Neural cell (in vitro differentiated cells): ENCODE data around the gene SLC19A1. TPM values are rescaled to one million over a fixed set of nuclear protein-coding genes. Genes with fewer than 3 reads are reported as not detected.

Source experiments
- H2AFZ ChIP-seq: fragments of 200-600, 300-800 bp; sonication (generic), shearing (Covaris generic); 2 replicates; pipeline ENCODE4 v1.6.0; 2014; ENCODE audit warnings: low read depth, mild to moderate bottlenecking, antibody characterized with exemption, low read length, moderate library complexity
- H3F3A ChIP-seq: fragments of 200-600 bp; shearing (Covaris generic); 2 replicates; pipeline ENCODE4 v1.6.1; 2016; ENCODE audit warnings: mild to moderate bottlenecking, moderate library complexity, mixed read lengths, antibody characterized with exemption, low read length; ENCODE audit not compliant: insufficient read depth, poor library complexity, severe bottlenecking
- H3K27ac ChIP-seq: fragments of 200-600, 300-800 bp; sonication (generic), shearing (Covaris generic); 2 replicates; pipeline ENCODE4 v1.5.1; 2014; ENCODE audit warnings: mild to moderate bottlenecking, low read length, moderate library complexity
- H3K27me3 ChIP-seq: fragments of 300-800, 200-600 bp; sonication (generic), shearing (Covaris generic); 2 replicates; pipeline ENCODE4 v1.6.0; 2014; ENCODE audit warnings: mild to moderate bottlenecking, low read depth, low read length, moderate library complexity; ENCODE audit not compliant: insufficient read depth
- H3K36me3 ChIP-seq: fragments of 300-800, 200-600 bp; sonication (generic), shearing (Covaris generic); 2 replicates; pipeline ENCODE4 v1.5.1; 2014; ENCODE audit warnings: mild to moderate bottlenecking, antibody characterized with exemption, low read length, moderate library complexity; ENCODE audit not compliant: insufficient read depth
- H3K4me2 ChIP-seq: fragments of 300-800, 200-600 bp; sonication (generic), shearing (Covaris generic); 2 replicates; pipeline ENCODE4 v1.6.0; 2014; ENCODE audit warnings: mild to moderate bottlenecking, low read length
- H3K4me3 ChIP-seq: fragments of 300-800, 200-600 bp; sonication (generic), shearing (Covaris generic); 2 replicates; pipeline ENCODE4 v1.5.1; 2014; ENCODE audit warnings: mild to moderate bottlenecking, low read length, moderate library complexity
- H3K79me2 ChIP-seq: fragments of 200-600 bp; shearing (Covaris generic); replicated peaks from 2 replicates; pipeline ENCODE4 v1.6.0; 2014; ENCODE audit warnings: mild to moderate bottlenecking, low read length, moderate library complexity; ENCODE audit not compliant: insufficient read depth
- H3K9ac ChIP-seq: fragments of 300-800, 200-600 bp; sonication (generic), shearing (Covaris generic); 2 replicates; pipeline ENCODE4 v1.6.1; 2016; ENCODE audit warnings: mild to moderate bottlenecking, low read length, mixed read lengths
- H3K9me2 ChIP-seq: fragments of 200-600 bp; shearing (Covaris generic); 2 replicates; pipeline ENCODE4 v1.6.1; 2016; ENCODE audit warnings: mild to moderate bottlenecking, low read length, mixed read lengths; ENCODE audit not compliant: insufficient read depth
- H3K9me3 ChIP-seq: fragments of 200-600, 300-800 bp; sonication (generic), shearing (Covaris generic); 2 replicates; pipeline ENCODE4 v1.6.1; 2016; ENCODE audit warnings: mild to moderate bottlenecking, mixed run types, low read length, moderate library complexity, mixed read lengths
- H4K20me1 ChIP-seq: fragments of 200-600 bp; shearing (Covaris generic); 2 replicates; pipeline ENCODE4 v1.6.1; 2016; ENCODE audit warnings: mild to moderate bottlenecking, mixed run types; ENCODE audit not compliant: insufficient read depth
- CTCF ChIP-seq: fragments of 450-650 bp; IDR thresholded peaks from 2 replicates; pipeline ENCODE4 v1.5.1; 2014; ENCODE audit warnings: antibody characterized with exemption, mild to moderate bottlenecking, moderate library complexity; ENCODE audit not compliant: poor library complexity, severe bottlenecking
- EP300 ChIP-seq: fragments of 450-650 bp; conservative IDR thresholded peaks from 2 replicates; pipeline ENCODE4 v1.6.1; 2014; ENCODE audit warnings: antibody characterized with exemption, mild to moderate bottlenecking, moderate library complexity; ENCODE audit not compliant: poor library complexity, severe bottlenecking
- EZH2 ChIP-seq: fragments of 200-600, 300-800 bp; shearing (Covaris generic), sonication (generic); IDR thresholded peaks from 2 replicates; pipeline ENCODE4 v1.6.1; 2014; ENCODE audit warnings: antibody characterized with exemption, low read length, borderline replicate concordance, mild to moderate bottlenecking; ENCODE audit not compliant: insufficient read depth, poor library complexity, severe bottlenecking
- MXI1 ChIP-seq: fragments of 450-650 bp; conservative IDR thresholded peaks from 2 replicates; pipeline ENCODE4 v1.6.1; 2014; ENCODE audit warnings: antibody characterized with exemption, mild to moderate bottlenecking; ENCODE audit not compliant: poor library complexity, severe bottlenecking
- POLR2AphosphoS5 ChIP-seq: IDR thresholded peaks from 2 replicates; pipeline ENCODE4 v1.6.1; 2012
- RAD21 ChIP-seq: fragments of 450-650 bp; conservative IDR thresholded peaks from 2 replicates; pipeline ENCODE4 v1.6.1; 2014; ENCODE audit warnings: antibody characterized with exemption, mild to moderate bottlenecking, moderate library complexity
- REST ChIP-seq: IDR thresholded peaks from 2 replicates; pipeline ENCODE4 v1.6.1; 2012; ENCODE audit warnings: borderline replicate concordance
- SMC3 ChIP-seq: fragments of 450-650 bp; conservative IDR thresholded peaks from 2 replicates; pipeline ENCODE4 v1.6.1; 2014; ENCODE audit warnings: antibody characterized with exemption, mild to moderate bottlenecking, moderate library complexity; ENCODE audit not compliant: poor library complexity
- TAF1 ChIP-seq: IDR thresholded peaks from 2 replicates; pipeline ENCODE4 v1.6.1; 2012; ENCODE audit warnings: low read depth
- polyA plus RNA-seq: library from polyadenylated mRNA; depleted of rRNA; stranded (reverse); fragments of >200 nt; gene quantifications from 2 replicates; pipeline ENCODE4 v1.2.3, GENCODE V29; 2014

The SLC19A1 gene
- polyA plus RNA-seq, 1 donor from 2014 or later = 2.9 TPM

GRCh38 chr21:45458281-45459170 lies 83.7 kb downstream of the SLC19A1 start:
- Histone ChIP-seq H3K27me3 (no peaks in the 10 kb centered on the region), H2AFZ (no peak overlapping the region), H3K4me3 (no peak overlapping the region), H3K9ac (no peak overlapping the region), H4K20me1 (no peaks in the 10 kb centered on the region), H3K79me2 (no peaks in the 10 kb centered on the region), H3K4me2 (no peak overlapping the region), H3F3A (no peaks in the 10 kb centered on the region), H3K9me2 (no peaks in the 10 kb centered on the region), H3K27ac (no peak overlapping the region), H3K9me3 (peaks cover 8% of the 10 kb centered on the region), H3K36me3 (no peaks in the 10 kb centered on the region)
- TF ChIP-seq EP300 (no peak), TAF1 (no peak), REST (no peak), CTCF (no peak), SMC3 (no peak), RAD21 (no peak), POLR2AphosphoS5 (no peak), EZH2 (no peak), MXI1 (no peak)

- Histone ChIP-seq H3K4me3 (no peak overlapping the region), H3K4me2 (no peak overlapping the region), H3K9ac (no peak overlapping the region), H3K27ac (no peak overlapping the region), H2AFZ (no peak overlapping the region), H4K20me1 (no peaks in the 10 kb centered on the region), H3K9me3 (peaks cover 8% of the 10 kb centered on the region), H3K9me2 (no peaks in the 10 kb centered on the region), H3K79me2 (no peaks in the 10 kb centered on the region), H3F3A (no peaks in the 10 kb centered on the region), H3K36me3 (no peaks in the 10 kb centered on the region), H3K27me3 (no peaks in the 10 kb centered on the region)
- TF ChIP-seq SMC3 = no peak
- TF ChIP-seq TAF1 = no peak
- no peak for TF ChIP-seq EP300
- no peak for TF ChIP-seq REST
- TF ChIP-seq POLR2AphosphoS5 = no peak
- TF ChIP-seq RAD21 = no peak
- TF ChIP-seq CTCF = no peak
- TF ChIP-seq EZH2 = no peak
- TF ChIP-seq MXI1 = no peak
Measured at GRCh38 chr21:45457832-45458172, 84.4 kb downstream of the SLC19A1 start.
